Measurements from ENCODE around the gene C13orf46. TPM values are rescaled to one million over a fixed set of nuclear protein-coding genes. Genes with fewer than 3 reads are reported as not detected.

Gene C13orf46
- total RNA-seq, 4 donors from 2014 or later = 0.17 to 0.94 (median 0.44) TPM; not detected in 1

- TF ChIP-seq CTCF (IDR thresholded peaks at IDR 0.05; ENCODE audit: low read depth) = no peak
Observed at GRCh38 chr13:113936166-113936965, 37.5 kb downstream of the C13orf46 start.

GRCh38 chr13:113935001-113935844, 38.7 kb downstream of the C13orf46 start:
- no peak for TF ChIP-seq CTCF (IDR thresholded peaks at IDR 0.05; ENCODE audit: low read depth)

- no peak for TF ChIP-seq CTCF (IDR thresholded peaks at IDR 0.05; ENCODE audit: low read depth)
Observed at GRCh38 chr13:113934576-113934975, 39.3 kb downstream of the C13orf46 start.

- no peak for TF ChIP-seq CTCF (IDR thresholded peaks at IDR 0.05; ENCODE audit: low read depth)
Observed at GRCh38 chr13:113933901-113934300, 40.0 kb downstream of the C13orf46 start.

GRCh38 chr13:113931841-113932459, 41.9 kb downstream of the C13orf46 start:
- no peak for TF ChIP-seq CTCF (IDR thresholded peaks at IDR 0.05; ENCODE audit: low read depth)

GRCh38 chr13:113930671-113931637, 42.9 kb downstream of the C13orf46 start:
- no peak for TF ChIP-seq CTCF (IDR thresholded peaks at IDR 0.05; ENCODE audit: low read depth)

Measured in subcutaneous adipose tissue (tissue), 4 donors.